K562 (cell line): Measurements from ENCODE around the gene AFG1L. TPM values are rescaled to one million over a fixed set of nuclear protein-coding genes. Genes with fewer than 3 reads are reported as not detected.

ENCODE experiments used
- ARHGAP35 ChIP-seq: fragments of 450-650 bp; IDR thresholded peaks from 2 replicates; pipeline ENCODE4 v1.6.1; 2018; ENCODE audit not compliant: partially characterized antibody
- ASH1L ChIP-seq: fragments of 450-650 bp; IDR thresholded peaks from 2 replicates; pipeline ENCODE4 v1.6.1; 2018; ENCODE audit warnings: borderline replicate concordance, mild to moderate bottlenecking, low read depth; ENCODE audit not compliant: partially characterized antibody
- ATF2 ChIP-seq: sonication (generic); formaldehyde crosslinking; IDR thresholded peaks from 2 replicates; pipeline ENCODE4 v1.8.1; 2022; ENCODE audit warnings: missing genetic modification reagents
- ATF7 ChIP-seq: fragments of 450-650 bp; IDR thresholded peaks from 2 replicates; pipeline ENCODE4 v1.7.1; 2014; ENCODE audit warnings: mild to moderate bottlenecking, moderate library complexity
- CHD1 ChIP-seq: fragments of 200-600 bp; sonication (generic); IDR thresholded peaks from one replicate; pipeline ENCODE4 v1.6.1; 2012; ENCODE audit warnings: mild to moderate bottlenecking, moderate library complexity, low read length, inconsistent platforms
- E2F6 ChIP-seq, 2 experiments: IDR thresholded peaks; 2 replicates each; pipeline ENCODE4 v1.6.1; 2011; ENCODE audit warnings: borderline replicate concordance in 1 of 2, control low read depth in 1 of 2, low read depth in 1 of 2, low read length in 1 of 2, mild to moderate bottlenecking in 1 of 2, mixed read lengths in 1 of 2, moderate library complexity in 1 of 2; ENCODE audit not compliant: insufficient read depth in 1 of 2, insufficient read length in 1 of 2, poor library complexity in 1 of 2, severe bottlenecking in 1 of 2; ENCODE audit errors: extremely low read depth in 1 of 2
- E2F8 ChIP-seq: fragments of 450-650 bp; IDR thresholded peaks from 2 replicates; pipeline ENCODE4 v1.7.1; 2018; ENCODE audit warnings: mild to moderate bottlenecking, low read depth; ENCODE audit not compliant: partially characterized antibody
- KLF13 ChIP-seq: fragments of 450-650 bp; IDR thresholded peaks from 2 replicates; pipeline ENCODE4 v1.6.1; 2016; ENCODE audit warnings: missing genetic modification characterization, low read depth, mild to moderate bottlenecking, missing compliant biosample characterization, moderate library complexity, borderline replicate concordance
- NEUROD1 ChIP-seq: fragments of 150-350 bp; IDR thresholded peaks from 2 replicates; pipeline ENCODE4 v1.6.1; 2014; ENCODE audit warnings: borderline replicate concordance, low read length, low read depth; ENCODE audit not compliant: partially characterized antibody
- NR0B1 ChIP-seq: fragments of 450-650 bp; IDR thresholded peaks from one replicate; pipeline ENCODE4 v1.6.1; 2018; ENCODE audit warnings: mild to moderate bottlenecking, moderate library complexity; ENCODE audit not compliant: partially characterized antibody
- PCBP1 ChIP-seq: fragments of 200-400 bp; formaldehyde crosslinking; IDR thresholded peaks from 2 replicates; pipeline ENCODE4 v1.6.1; 2018; ENCODE audit warnings: mild to moderate bottlenecking, low read depth, low read length; ENCODE audit not compliant: poor library complexity, severe bottlenecking
- PTRF ChIP-seq: fragments of 450-650 bp; IDR thresholded peaks from 2 replicates; pipeline ENCODE4 v1.6.1; 2016; ENCODE audit warnings: mild to moderate bottlenecking, missing genetic modification characterization, missing compliant biosample characterization
- SLC30A9 ChIP-seq: fragments of 250-450 bp; sonication (Bioruptor Pico); IDR thresholded peaks from 2 replicates; pipeline ENCODE4 v1.8.0; 2022; ENCODE audit warnings: mild to moderate bottlenecking, moderate library complexity
- SNIP1 ChIP-seq: fragments of 450-650 bp; IDR thresholded peaks from 2 replicates; pipeline ENCODE4 v1.7.1; 2017; ENCODE audit warnings: low read depth, mild to moderate bottlenecking
- UBTF ChIP-seq, 2 experiments: IDR thresholded peaks; 2 replicates each; pipeline ENCODE4 v1.6.1; 2012; ENCODE audit warnings: improper control_type of control experiment in 2 of 2, low read depth in 2 of 2, low read length in 2 of 2, borderline replicate concordance in 1 of 2
- ZNF77 ChIP-seq: fragments of 250-450 bp; sonication (Bioruptor Pico); IDR thresholded peaks from 2 replicates; pipeline ENCODE4 v1.5.0; 2020
- polyA plus RNA-seq, 8 experiments: library from polyadenylated mRNA; depleted of rRNA in 4 of 8; stranded (reverse) in 5 of 8; unstranded in 3 of 8; fragments of >200 nt; fragmentation: Nextera tagmentation in 2 of 8; fragmentation: Illumina TruSeq in 1 of 8; extraction: Ambion mirVana in 2 of 8; extraction: Trizol in 1 of 8; gene quantifications; 2 replicates each; pipeline versions ENCODE4 v1.2.1 to v1.2.3, GENCODE V29; 2011 to 2014; ENCODE audit warnings: inconsistent platforms in 1 of 8, missing spikeins in 1 of 8
- total RNA-seq, 7 experiments: library from RNA; depleted of rRNA in 6 of 7; stranded (reverse); fragments of >200 nt in 6 of 7; fragmentation: Illumina TruSeq in 2 of 7; extraction: Trizol in 2 of 7; gene quantifications; 2 replicates each; pipeline versions ENCODE4 v1.2.1 to v1.2.3, GENCODE V29; 2011 to 2021; ENCODE audit warnings: low replicate concordance in 1 of 7

The AFG1L gene
- total and polyA plus RNA-seq, 9 of the 15 experiments (the other 6 are each of a cell fraction or from before 2014, with no cell fraction given), result 2.2 to 15.5 (median 5.8) TPM

- TF ChIP-seq E2F8, result no peak
- no peak for TF ChIP-seq ASH1L
- TF ChIP-seq SLC30A9 (CRISPR knock-in tag), result no peak
- no peak for TF ChIP-seq PTRF (tag)
- TF ChIP-seq ZNF77 (CRISPR knock-in tag), result no peak
- no peak for TF ChIP-seq SNIP1
- peak in 1 of 2 experiments; percentile 27; a peak in 1 of 4 replicates for TF ChIP-seq UBTF (IDR thresholded peaks at IDR 0.05; ENCODE audit: borderline replicate concordance in 1 of 2, low read depth in 2 of 2, low read length in 2 of 2)
- peak; percentile 60 for TF ChIP-seq ATF7
- peak; percentile 6 for TF ChIP-seq CHD1
- TF ChIP-seq ARHGAP35, result no peak
- no peak for TF ChIP-seq NR0B1
- TF ChIP-seq E2F6 (IDR thresholded peaks at IDR 0.05; ENCODE audit: borderline replicate concordance in 1 of 2, extremely low read depth in 1 of 2, insufficient read depth in 1 of 2, insufficient read length in 1 of 2, low read depth in 1 of 2, low read length in 1 of 2, poor library complexity in 1 of 2, severe bottlenecking in 1 of 2), result peak in 1 of 2 experiments; percentile 75
- TF ChIP-seq PCBP1, result peak; percentile 69
- TF ChIP-seq KLF13, result no peak
- no peak for TF ChIP-seq ATF2 (CRISPR knock-in tag)
- peak; percentile 11 for TF ChIP-seq NEUROD1
These were observed 265.1 kb downstream of the AFG1L start (continued) for GRCh38 chr6:108559884-108560462.
